ENCODE data around the gene LACTBL1.

The LACTBL1 gene

DNA sequence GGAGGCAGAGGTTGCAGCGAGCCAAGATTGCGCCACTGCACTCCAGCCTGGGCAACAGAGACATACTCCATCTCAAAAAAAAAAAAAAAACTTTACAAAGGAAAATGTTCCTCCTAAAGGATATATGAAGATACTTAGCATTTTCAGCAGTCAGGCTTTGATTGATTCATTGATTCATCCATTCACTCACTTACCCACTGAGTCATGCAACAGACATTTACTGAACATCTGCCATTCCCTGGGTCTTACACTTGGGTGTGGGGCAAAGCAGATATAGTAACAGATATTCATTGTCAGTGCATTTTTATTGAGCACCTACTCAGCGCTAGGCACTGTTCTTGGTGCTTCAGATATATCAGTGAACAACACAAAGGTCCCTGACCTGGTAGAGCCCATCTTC, 5.6 kb upstream of the LACTBL1 start:
- in situ Hi-C loops (cut with MboI; ENCODE audit: low sequenced_read_pairs): loop anchor here (5.0 to 10.0 kb wide), 2 partner anchors 209 to 297 kb away; no protein-coding TSS in a partner anchor

DNA sequence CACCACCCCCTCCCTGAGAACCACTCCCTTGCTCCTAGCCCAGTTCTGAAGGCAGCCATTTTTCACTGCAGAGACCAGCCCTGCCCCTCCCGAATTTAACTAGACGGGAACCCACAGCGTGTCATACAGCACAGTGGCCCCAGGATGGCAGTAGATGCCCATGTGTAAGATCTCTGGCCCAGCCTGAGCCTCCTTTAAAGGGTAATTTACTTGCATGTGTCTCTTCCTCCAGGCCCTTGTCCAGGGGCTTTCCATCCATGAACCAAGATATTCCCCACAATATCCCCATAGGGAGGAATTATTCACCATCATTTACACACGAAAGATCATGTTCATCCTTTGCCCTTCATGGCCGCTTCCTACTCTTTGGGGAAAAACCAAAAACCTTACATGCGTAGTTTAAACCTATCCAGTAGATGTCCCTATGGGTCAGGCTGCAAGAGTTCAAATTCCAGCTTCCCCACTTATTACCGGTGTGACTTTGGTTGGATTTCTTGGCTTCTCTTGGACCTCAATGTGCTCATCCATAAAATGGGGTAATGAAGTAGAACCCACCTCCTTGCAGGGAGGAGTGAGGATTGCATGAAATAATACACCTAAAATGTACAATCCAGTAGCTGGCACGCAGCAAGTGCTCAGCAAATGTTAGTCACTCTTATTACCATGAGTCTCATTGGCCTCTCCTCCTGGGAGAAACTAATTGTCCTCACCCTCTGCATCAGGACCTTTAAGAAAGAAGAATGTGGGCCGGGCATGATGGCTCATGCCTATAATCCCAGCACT, 4.0 kb upstream of the LACTBL1 start:
- in situ Hi-C loops (cut with MboI; ENCODE audit: low sequenced_read_pairs): loop anchor here (5.0 to 10.0 kb wide), 2 partner anchors 211 to 298 kb away; no protein-coding TSS in a partner anchor

DNA sequence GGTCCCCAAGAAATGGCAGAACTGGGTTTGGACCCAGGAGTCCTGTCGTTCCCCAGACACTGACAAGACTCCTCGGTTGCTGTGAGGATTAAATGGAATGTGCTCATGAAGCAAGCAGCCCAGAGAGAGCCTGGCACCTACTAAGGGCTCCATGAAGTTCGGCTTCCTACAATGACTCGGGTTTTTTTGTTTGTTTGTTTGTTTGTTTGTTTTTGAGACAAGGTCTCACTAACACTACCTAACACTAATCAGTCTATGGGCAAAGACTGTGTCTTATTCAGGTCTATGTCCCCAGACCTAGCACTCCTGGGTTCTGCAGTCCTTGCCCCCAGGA, 3.4 kb upstream of the LACTBL1 start:
- in situ Hi-C loops (cut with MboI; ENCODE audit: low sequenced_read_pairs): loop anchor here (5.0 to 10.0 kb wide), 2 partner anchors 211 to 299 kb away; no protein-coding TSS in a partner anchor

DNA sequence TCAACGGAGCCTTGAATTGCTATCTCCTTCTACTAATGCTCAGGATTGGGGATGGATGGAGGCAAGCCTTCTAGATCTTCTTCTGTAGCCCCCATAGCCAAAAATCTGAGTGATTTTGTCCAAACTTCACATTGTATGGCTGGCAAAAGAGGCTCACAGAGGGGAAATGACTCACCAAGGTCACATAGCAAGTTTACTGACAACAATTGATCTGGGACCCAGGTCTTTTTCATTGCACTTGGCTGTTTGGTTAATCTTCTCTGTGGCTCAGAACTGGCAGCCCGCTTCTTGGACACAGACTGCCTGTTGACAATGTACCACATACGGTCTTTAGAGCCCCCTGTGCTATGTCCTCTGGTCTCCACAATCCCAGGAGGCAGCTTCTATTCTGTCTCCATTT, 3.0 kb upstream of the LACTBL1 start:
- in situ Hi-C loops (cut with MboI; ENCODE audit: low sequenced_read_pairs): loop anchor here (5.0 to 10.0 kb wide), 2 partner anchors 212 to 299 kb away; no protein-coding TSS in a partner anchor

DNA sequence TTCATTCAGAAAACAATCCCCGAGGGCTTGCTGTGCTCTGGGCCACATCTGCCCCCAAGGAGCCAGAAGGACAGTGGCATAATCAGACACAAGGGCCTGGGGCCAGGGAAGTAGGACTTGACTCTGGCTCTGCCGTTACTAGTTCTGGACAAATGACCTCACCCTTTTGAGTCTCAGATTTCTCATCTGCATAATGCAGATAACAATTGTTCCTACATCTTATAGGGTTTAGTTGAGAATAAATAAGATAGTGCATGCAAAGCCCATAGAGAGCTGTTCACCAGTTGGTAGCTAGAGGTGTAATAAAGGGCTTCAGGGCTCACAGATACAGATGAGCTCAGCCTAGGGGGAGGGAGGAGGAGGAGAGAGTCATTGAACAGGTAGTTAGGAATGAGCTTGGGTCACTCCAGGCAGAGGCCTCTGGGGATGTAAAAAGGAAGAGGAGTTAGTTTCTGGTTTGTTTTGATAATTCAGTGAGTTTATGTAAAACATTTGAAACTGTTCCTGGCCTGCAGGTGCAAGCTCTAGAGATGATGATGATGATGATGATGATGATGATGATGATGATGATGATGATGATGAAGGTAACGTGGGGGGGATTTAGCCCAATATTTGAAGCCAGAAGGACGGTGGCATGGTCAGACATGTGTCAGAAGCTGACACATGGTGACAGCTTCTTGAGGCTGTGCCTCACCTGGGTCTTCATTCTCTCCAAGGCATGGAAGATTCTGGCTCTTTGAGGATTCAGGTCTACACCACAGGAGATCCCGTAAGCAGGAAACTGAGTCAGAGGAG, 858 bp downstream of the LACTBL1 start:
- in situ Hi-C loops (cut with MboI; ENCODE audit: low sequenced_read_pairs): loop anchor here (10.0 kb wide), 1 partner anchor 303 kb away; no protein-coding TSS in a partner anchor

DNA sequence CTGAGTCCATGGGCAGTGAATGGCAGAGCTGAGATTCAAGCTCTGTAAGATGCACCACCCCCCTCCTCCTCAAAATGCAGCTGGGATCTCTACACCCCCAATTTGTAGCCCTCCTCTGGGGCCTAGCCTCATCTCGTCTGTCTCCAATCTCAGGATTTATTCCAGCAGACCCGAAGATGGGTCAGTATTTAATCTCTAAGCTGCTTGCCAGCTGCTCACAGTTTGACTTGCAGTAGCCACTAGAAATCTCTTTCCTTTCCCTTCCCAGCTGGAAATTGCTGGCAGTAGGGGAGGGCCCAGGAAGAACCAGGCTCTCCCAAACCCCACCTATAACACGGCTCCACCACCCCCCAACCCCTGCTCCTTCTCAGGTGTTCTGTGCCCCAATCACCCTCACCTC, 1.5 kb downstream of the LACTBL1 start:
- in situ Hi-C loops (cut with MboI; ENCODE audit: low sequenced_read_pairs): loop anchor here (10.0 kb wide), 1 partner anchor 304 kb away; no protein-coding TSS in a partner anchor

DNA sequence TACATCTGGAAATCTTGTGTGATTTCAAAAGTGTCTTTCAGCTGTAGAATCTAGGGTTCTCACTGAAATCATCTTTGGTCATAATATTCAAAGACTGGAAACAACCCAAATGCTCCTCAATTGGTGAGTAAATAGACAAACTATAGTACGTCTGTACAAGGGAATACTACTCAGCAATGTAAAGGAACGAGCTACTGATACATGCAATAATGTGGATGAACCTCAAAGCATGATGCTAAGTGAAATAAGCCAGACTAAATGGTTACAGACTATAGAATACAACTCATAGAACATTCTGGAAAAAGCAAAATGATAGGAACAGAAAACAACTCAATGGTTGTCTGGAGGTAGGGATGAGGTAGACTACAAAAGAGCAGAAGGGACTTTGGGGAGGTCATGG, 2.6 kb downstream of the LACTBL1 start:
- in situ Hi-C loops (cut with MboI; ENCODE audit: low sequenced_read_pairs): loop anchor here (10.0 kb wide), 1 partner anchor 305 kb away; no protein-coding TSS in a partner anchor

DNA sequence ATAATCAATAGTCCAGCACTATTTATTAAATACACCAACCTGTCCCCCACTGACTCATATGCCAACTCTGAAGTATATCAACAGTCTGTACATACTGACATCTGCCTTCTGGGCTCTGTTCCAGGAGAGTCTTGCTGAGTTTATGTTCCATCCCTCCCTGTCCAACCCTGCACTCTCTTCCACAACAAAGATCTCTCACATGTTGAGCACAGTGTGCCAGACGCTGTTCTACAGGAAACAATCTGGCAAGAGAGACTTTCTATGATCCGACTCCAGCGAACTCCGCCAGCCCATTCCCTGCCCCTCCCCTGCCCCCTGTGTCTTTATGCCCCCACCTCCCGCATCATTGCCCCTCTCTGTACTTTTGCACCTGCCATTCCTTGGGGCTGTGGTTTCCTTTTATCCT, 3.4 kb downstream of the LACTBL1 start:
- in situ Hi-C loops (cut with MboI; ENCODE audit: low sequenced_read_pairs): no loop called here

DNA sequence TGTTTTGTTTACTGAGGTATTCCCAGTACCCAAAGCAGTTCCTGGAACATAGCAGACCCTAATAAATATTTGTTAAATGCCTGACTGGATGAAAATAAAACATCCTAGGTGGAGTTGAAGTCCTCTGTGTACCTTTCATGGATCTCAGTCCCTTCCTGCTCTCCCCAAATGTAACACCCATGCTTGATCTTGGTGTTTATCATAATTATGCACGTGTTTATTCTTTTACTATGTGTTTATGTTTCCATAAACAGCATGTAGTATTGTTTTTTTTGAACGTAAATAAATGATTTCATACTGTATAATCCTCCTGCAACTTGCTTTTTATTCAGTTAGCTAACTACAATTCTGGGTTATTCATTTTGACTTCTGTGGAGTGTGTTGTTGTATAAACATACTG, 4.8 kb downstream of the LACTBL1 start:
- in situ Hi-C loops (cut with MboI; ENCODE audit: low sequenced_read_pairs): no loop called here

DNA sequence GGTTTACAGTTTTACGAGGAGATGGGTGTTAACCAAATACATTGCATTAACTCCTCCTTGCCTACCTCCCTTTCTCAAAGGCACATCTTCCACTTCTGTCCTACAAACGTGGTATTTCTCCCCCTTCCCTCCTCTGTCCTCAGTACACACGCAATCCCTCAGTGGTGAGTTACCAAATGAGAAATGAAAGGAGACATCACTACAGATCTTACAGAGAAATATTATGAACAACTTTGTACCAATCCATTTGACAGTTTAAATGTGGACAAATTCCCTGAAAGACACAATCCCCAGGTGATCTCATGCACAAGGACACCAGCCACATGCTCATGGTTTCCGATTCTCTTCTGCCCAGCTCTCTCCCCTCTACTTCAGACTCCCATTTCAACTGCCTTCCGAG, 6.4 kb downstream of the LACTBL1 start:
- in situ Hi-C loops (cut with MboI; ENCODE audit: low sequenced_read_pairs): no loop called here

DNA sequence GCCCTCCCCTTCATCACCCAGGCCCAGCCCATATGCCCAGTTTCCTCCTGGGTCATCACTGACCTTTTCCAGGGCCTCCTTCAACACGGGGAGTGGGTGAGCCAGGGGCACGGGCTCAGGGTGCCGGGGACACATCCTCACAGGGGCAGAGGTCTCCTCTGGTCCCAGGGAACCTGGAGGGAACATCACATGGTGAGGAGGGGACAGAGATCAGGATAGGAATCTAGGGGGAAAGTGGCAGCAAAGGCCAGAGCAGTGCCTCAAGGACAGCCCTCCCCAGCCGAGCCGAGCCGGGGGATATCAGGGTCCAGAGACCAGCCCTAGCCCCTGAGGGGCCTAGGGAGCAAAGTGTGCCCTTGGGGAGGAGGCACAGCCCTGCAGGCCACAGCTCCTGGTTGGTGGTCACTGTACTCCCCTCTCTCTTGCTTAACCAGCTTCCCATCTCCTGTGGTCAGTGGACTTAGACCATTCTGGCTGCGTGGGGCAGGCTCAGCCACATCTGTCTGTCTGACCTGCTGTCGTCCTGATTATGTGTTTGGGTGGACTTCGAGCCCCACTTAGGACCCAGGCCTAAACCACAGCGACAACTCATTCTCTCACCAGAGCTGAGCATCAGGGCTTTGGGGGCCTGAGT, 9.5 kb downstream of the LACTBL1 start:
- in situ Hi-C loops (cut with MboI; ENCODE audit: low sequenced_read_pairs): no loop called here

DNA sequence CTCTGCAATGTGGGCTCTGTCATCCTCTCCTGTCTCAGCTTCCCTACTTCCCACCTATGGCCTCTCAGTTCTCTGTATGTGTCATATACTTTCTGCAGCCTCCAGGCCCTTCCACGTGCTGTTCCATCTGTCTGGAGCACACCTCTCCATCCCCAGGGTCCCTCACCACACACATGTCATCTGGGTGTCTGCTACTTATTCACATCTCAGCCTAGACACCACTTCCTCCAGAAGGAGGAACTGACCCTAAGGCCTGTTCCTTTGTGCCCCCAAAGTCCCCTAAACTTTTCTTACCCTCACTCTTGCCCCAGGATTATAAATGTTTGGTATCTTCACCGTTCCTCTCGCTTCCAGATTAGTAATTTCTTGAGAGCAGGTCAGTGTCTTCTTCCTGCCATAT, 10.1 kb downstream of the LACTBL1 start:
- in situ Hi-C loops (cut with MboI; ENCODE audit: low sequenced_read_pairs): no loop called here

DNA sequence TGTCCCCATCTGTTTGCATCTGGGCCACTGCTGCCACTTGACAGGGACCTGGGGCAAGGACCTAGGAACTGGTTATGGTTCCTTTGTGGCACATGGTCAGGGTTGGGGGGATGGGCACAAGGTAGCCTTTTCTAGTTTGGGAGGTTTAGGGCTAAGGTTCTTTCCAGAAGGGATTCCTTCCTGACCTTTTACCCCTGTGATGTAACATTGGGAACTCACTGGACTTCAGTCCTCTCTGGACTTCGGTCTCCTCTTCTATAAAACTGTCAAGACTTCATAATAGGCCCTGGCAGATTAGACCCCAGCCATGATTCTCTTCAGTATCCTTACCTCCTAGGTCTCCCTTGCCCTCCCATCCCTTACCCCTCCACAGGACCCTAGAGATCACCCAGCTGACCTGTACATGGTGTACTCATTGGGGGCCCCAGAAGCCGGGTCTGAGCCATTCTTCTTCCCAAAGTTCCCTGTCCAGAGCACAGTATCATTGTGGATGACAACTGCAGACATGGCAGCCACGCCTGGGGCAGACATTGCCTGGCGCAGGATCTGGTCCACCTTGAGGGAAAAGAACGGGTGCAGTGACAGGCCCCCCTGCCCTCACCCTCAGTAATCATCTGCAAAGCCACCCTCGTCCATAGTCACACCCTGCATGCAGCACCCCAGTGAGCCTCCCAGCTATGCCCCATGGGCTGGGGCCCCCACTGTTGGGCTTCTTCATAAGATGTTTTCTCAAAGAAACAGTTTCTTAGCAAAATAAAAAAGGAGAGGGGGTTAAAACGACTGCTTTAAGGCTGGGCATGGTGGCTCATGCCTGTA, 12.9 kb downstream of the LACTBL1 start:
- in situ Hi-C loops (cut with MboI; ENCODE audit: low sequenced_read_pairs): no loop called here

DNA sequence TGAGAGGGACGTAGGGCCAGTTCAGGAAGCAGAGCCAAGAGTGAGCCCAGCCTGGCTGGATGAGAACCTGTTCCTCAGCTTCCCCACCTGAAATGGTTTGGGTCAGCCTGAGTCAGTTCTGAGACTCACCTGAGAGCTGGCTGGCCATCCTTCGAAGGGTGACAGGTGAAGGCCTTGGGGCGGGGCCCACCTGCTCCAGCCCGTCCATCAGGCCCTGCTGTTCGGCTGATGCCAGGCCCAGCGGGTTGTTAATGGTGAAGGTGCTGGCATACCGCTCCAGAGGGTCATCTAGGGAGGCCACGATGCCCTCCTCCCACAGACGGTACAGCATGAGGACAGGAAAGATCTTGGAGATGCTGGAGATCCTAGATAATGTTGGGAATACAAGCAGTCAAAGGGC, 14.1 kb downstream of the LACTBL1 start:
- in situ Hi-C loops (cut with MboI; ENCODE audit: low sequenced_read_pairs): no loop called here

DNA sequence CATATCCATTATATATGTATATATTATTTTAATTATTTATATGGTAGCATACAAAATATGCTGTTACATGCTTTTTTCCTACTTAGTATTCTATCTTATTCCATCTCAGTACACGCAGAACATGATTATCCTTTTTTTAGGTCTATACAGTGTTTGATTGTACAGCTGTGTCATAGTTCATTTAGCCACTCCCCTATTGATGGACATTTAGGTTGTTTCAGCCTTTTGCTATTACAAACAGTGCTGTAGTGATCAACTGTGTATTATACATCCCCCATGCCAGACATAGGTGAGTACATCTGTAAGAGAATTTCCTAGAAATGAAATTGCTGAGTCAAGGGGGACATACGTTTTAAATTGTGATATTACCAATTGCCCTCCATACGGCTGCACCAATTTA, 15.6 kb downstream of the LACTBL1 start:
- in situ Hi-C loops (cut with MboI; ENCODE audit: low sequenced_read_pairs): no loop called here

DNA sequence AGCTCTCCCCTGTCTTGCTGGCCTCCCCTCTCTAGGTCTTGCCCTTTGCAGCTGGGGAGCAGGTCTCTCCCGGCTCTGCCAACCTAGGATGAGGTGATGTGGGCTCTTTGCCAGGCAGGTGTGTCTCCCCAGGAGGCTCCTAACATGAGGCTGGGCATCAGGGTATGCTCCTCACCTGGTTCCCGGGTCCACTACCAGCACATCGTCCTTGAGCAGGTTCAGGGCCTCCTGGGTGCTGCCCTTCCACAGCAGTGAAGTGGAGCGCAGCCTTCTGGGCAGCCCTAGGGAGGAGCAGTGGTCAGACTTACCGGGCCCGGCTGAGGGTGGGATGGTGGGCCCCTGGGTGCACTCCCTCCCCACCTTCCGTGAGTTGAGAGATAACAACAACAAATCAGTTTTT, 17.5 kb downstream of the LACTBL1 start:
- in situ Hi-C loops (cut with MboI; ENCODE audit: low sequenced_read_pairs): no loop called here

DNA sequence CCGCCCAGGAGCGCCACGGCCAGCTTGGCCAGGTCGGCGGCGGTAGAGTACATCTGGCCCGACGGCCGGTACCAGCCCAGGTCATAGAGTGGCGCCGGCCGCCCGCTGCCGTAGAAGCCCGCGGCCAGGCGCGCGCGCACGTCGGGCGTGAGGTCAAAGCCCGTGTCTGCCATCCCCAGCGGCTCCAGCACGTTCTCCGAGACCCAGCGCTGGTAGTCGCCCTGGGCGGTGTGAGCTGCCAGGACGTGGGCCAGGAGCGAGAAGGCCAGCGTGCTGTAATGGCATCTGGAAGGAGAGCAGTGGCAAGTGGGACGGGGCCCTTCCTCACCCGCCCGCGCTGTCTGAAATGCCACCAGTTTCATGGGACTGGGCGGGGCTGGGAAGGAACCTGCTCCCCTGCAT, 18.9 kb downstream of the LACTBL1 start:
- in situ Hi-C loops (cut with MboI; ENCODE audit: low sequenced_read_pairs): no loop called here

DNA sequence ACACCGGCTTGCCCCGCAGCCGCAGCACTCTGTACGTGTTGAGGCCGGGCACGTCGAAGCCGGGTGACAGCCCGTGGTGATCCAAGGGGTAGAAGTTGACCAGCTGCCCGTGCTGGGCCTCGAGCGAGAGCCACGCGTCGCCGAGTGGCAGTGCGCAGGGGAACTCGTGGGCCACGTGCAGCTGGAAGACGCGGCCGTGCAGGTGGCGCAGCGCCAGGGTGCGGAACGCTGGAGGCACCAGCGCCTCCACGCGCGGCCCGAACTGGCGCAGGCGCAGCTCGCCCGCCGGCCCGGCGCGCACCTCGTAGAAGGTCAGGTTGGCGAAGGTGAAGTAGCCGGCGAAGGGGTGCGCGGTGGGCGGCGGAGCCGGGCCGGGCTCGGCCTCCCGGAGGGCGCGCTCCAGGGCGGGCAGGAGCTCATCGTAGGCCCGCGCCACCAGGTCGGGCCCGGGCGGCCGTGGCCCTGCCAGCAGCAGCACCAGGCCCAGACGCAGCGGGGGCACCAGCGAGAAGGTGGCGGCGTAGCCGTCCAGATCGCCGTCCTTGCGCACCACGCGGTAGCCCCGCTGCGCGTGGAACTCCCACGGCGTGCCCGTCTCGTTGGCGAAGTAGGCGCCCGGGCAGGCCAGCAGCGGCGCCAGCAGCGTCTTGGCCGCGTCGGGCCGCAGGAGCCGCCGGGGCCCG, 19.5 kb downstream of the LACTBL1 start:
- in situ Hi-C loops (cut with MboI; ENCODE audit: low sequenced_read_pairs): no loop called here

DNA sequence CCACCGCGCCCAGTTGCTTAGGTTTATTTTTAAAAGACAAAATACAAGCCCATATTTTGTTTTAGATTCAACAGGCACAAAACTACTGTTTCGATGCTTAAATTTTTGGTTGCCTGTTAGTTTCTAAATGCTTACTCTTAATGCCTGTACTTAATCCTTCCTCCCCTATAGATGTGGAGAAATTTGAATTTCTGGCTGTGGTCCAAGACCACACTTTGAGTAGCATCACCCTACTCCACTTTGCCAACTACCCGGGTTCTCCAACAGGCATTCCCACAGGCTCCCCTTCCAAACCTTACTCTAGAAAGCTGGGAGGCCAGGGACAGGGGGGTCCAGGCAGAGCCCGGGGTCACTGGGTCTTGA, 20.0 kb downstream of the LACTBL1 start:
- in situ Hi-C loops (cut with MboI; ENCODE audit: low sequenced_read_pairs): no loop called here

DNA sequence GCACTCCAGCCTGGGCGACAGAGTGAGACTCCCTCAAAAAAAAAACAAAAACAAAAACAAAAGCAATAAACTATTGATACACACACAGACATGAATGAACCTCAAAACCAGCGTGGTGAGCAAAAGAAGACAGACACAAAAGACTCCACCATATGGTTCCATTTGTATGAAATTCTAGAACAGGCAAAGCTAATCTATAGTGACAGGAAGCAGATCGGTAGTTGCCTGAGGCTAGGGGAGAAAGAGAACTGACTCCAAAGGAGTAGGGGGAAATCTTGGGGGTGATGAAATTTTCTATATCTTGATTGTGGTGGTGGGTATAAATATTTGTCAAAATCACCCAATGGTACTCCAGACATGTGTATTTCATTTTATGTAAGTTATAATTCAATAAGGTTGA, 20.9 kb downstream of the LACTBL1 start:
- in situ Hi-C loops (cut with MboI; ENCODE audit: low sequenced_read_pairs): no loop called here

Measured in HL-60/S4 treated with retinoic acid at 250 ng/mL for 4 days and 3 days (cell line).